HEK293 (cell line): ENCODE data around the gene EIF4E1B.

ENCODE experiments used
- CTCF ChIA-PET: fragments of 350-600 bp; formaldehyde crosslinking; extraction: SDS; loops from one replicate; lab custom pipeline; 2021; ENCODE audit warnings: antibody characterized with exemption; lab: Yijun Ruan, JAX
- POLR2A ChIA-PET: fragments of 300-600 bp; formaldehyde crosslinking; extraction: SDS; loops from one replicate; lab custom pipeline; 2020; ENCODE audit warnings: antibody characterized with exemption, inconsistent platforms; lab: Yijun Ruan, JAX
- H3K27ac ChIP-seq: fragments of 200-500 bp; sonication (Bioruptor generic); 2 replicates; pipeline ENCODE4 v1.5.1; 2014; ENCODE audit warnings: low read depth, low read length, control low read depth, inconsistent platforms; ENCODE audit errors: extremely low read depth
- H3K36me3 ChIP-seq, 2 experiments: fragments of 200-500 bp in 1 of 2; sonication (Bioruptor generic) in 1 of 2; 1 replicate in 1 of 2; 2 replicates in 1 of 2; pipeline ENCODE4 v1.5.1; 2014 to 2017; ENCODE audit warnings: inconsistent platforms in 2 of 2, low read length in 2 of 2; ENCODE audit not compliant: control insufficient read depth in 2 of 2, insufficient read depth in 1 of 2
- H3K4me1 ChIP-seq: fragments of 200-500 bp; sonication (Bioruptor generic); 2 replicates; pipeline ENCODE4 v1.5.1; 2014; ENCODE audit warnings: mild to moderate bottlenecking, low read length, inconsistent platforms; ENCODE audit not compliant: control insufficient read depth, insufficient read depth
- H3K4me3 ChIP-seq: 2 replicates; pipeline ENCODE4 v1.5.1; 2011; ENCODE audit warnings: low read depth, mild to moderate bottlenecking, control low read depth, low read length, moderate library complexity
- H3K9me3 ChIP-seq: fragments of 200-500 bp; sonication (Bioruptor generic); 2 replicates; pipeline ENCODE4 v1.5.1; 2014; ENCODE audit warnings: low read depth, low read length, inconsistent platforms; ENCODE audit not compliant: control insufficient read depth, insufficient read depth
- CTCF ChIP-seq: fragments of 450-650 bp; formaldehyde crosslinking; IDR thresholded peaks from 2 replicates; pipeline ENCODE4 v1.5.1; 2016; ENCODE audit warnings: missing biosample characterization, missing genetic modification characterization
- PRDM10 ChIP-seq: fragments of 450-650 bp; formaldehyde crosslinking; IDR thresholded peaks from 2 replicates; pipeline ENCODE4 v1.5.1; 2016; ENCODE audit warnings: missing biosample characterization, missing genetic modification characterization
- PRDM2 ChIP-seq: fragments of 450-650 bp; formaldehyde crosslinking; IDR thresholded peaks from 2 replicates; pipeline ENCODE4 v1.5.1; 2016; ENCODE audit warnings: missing biosample characterization, missing genetic modification characterization, borderline replicate concordance
- ZBTB11 ChIP-seq: fragments of 450-650 bp; formaldehyde crosslinking; conservative IDR thresholded peaks from 2 replicates; pipeline ENCODE4 v1.5.1; 2016; ENCODE audit warnings: low read depth, missing biosample characterization, missing genetic modification characterization
- ZFP3 ChIP-seq: fragments of 450-650 bp; formaldehyde crosslinking; IDR thresholded peaks from 2 replicates; pipeline ENCODE4 v1.5.1; 2016; ENCODE audit warnings: low read depth, missing biosample characterization, missing genetic modification characterization
- ZIC2 ChIP-seq: fragments of 450-650 bp; formaldehyde crosslinking; IDR thresholded peaks from 2 replicates; pipeline ENCODE4 v1.5.1; 2016; ENCODE audit warnings: missing biosample characterization, missing genetic modification characterization
- ZNF645 ChIP-seq: fragments of 450-650 bp; formaldehyde crosslinking; IDR thresholded peaks from 2 replicates; pipeline ENCODE4; 2016; ENCODE audit warnings: missing biosample characterization, missing genetic modification characterization
- ZNF692 ChIP-seq: fragments of 450-650 bp; formaldehyde crosslinking; IDR thresholded peaks from 2 replicates; pipeline ENCODE4 v1.5.1; 2016; ENCODE audit warnings: missing biosample characterization, missing genetic modification characterization

EIF4E1B gene

GRCh38 chr5:176671890-176672747 is 41.6 kb downstream of the EIF4E1B start (continued):
- TF ChIP-seq PRDM2 (tag by site-specific recombination) = no peak

- no peak overlapping the region for H3K27ac ChIP-seq
- TF ChIP-seq ZIC2 (tag by site-specific recombination) = no peak
- TF ChIP-seq ZBTB11 (tag by site-specific recombination) = no peak
- no peak for TF ChIP-seq CTCF (tag by site-specific recombination)
- TF ChIP-seq ZNF645 (tag by site-specific recombination) = no peak
- no peak for TF ChIP-seq PRDM10 (tag by site-specific recombination)
- no peak for TF ChIP-seq ZNF692 (tag by site-specific recombination)
- no peak for TF ChIP-seq ZFP3 (tag by site-specific recombination)
- H3K36me3 ChIP-seq = no peaks in the 10 kb centered on the region
- no peak overlapping the region for H3K4me3 ChIP-seq
- CTCF ChIA-PET = interaction anchor here (0.6 to 1.1 kb wide), 4 partner anchors 27 to 159 kb away, joined by 3 to 5 read pairs (median 3); no protein-coding TSS in a partner anchor
- H3K4me1 ChIP-seq = no peaks in the 10 kb centered on the region
- POLR2A ChIA-PET = no interaction called here
- H3K9me3 ChIP-seq = no peaks in the 10 kb centered on the region
These were observed 43.4 kb downstream of the EIF4E1B start for GRCh38 chr5:176673651-176674583.
